GM12878 (cell line): ENCODE results near the gene ALB. TPM values are rescaled to one million over a fixed set of nuclear protein-coding genes. Genes with fewer than 3 reads are reported as not detected.

Source experiments
- ATAC-seq: fragments of 200-7000 bp; cut with Tn5 transposase; 3 replicates; pipeline ENCODE4 v1.9.1; 2020; ENCODE audit warnings: mild to moderate bottlenecking, moderate library complexity
- BruUV-seq: library from RNA; stranded (reverse); fragments of 400-500 nt; replicated peaks from 2 replicates; lab custom pipeline; 2021; lab: Mats Ljungman, UMichigan
- CTCF ChIA-PET: fragments of 300-600 bp; sonication (Branson Sonifier 250); formaldehyde crosslinking; extraction: SDS; loops from one replicate; lab custom pipeline; 2021; ENCODE audit warnings: inconsistent platforms; lab: Yijun Ruan, JAX
- POLR2A ChIA-PET: fragments of 350-600 bp; formaldehyde crosslinking; extraction: SDS; loops from one replicate; lab custom pipeline; 2021; ENCODE audit warnings: inconsistent platforms; lab: Charles Lee
- RAD21 ChIA-PET: fragments of 300-600 bp; sonication (Branson Sonifier 250); formaldehyde crosslinking; loops from one replicate; lab custom pipeline; 2023; ENCODE audit warnings: antibody characterized with exemption; ENCODE audit not compliant: unreplicated experiment; lab: Charles Lee
- SMC1A ChIA-PET: fragments of 300-600 bp; sonication (Branson Sonifier 250); formaldehyde crosslinking; loops from one replicate; lab custom pipeline; 2023; ENCODE audit not compliant: unreplicated experiment, uncharacterized antibody; lab: Charles Lee
- DNase-seq: peaks from one replicate; pipeline ENCODE4 v3.0.0-alpha.2; 2011; ENCODE audit warnings: low read depth, low spot score
- FAIRE-seq: peaks from 3 replicates; lab custom pipeline; 2011; peaks lifted over from hg19 to GRCh38; lab: Jason Lieb, UNC
- H2AFZ ChIP-seq: 2 replicates; pipeline ENCODE4 v1.6.0; 2011; ENCODE audit warnings: low read depth, low read length, control low read depth; ENCODE audit not compliant: control insufficient read depth
- H3K27ac ChIP-seq: 2 replicates; pipeline ENCODE4 v1.5.1; 2011; ENCODE audit warnings: control low read depth; ENCODE audit not compliant: control insufficient read depth, insufficient read depth
- H3K27me3 ChIP-seq, 2 experiments: replicated peaks in 1 of 2; 2 replicates each; pipeline versions ENCODE4 v1.6.0 to v1.6.1; 2011; ENCODE audit warnings: low read length in 1 of 2; ENCODE audit not compliant: control insufficient read depth in 2 of 2, insufficient read depth in 2 of 2
- H3K36me3 ChIP-seq, 2 experiments: 2 replicates each; pipeline ENCODE4 v1.5.1; 2011; ENCODE audit warnings: low read length in 1 of 2; ENCODE audit not compliant: control insufficient read depth in 2 of 2, insufficient read depth in 2 of 2
- H3K4me1 ChIP-seq: 2 replicates; pipeline ENCODE4 v1.6.1; 2011; ENCODE audit warnings: mild to moderate bottlenecking, low read length, moderate library complexity, mixed read lengths; ENCODE audit not compliant: control insufficient read depth, insufficient read depth
- H3K4me2 ChIP-seq: 2 replicates; pipeline ENCODE4 v1.6.0; 2011; ENCODE audit warnings: control low read depth; ENCODE audit not compliant: control insufficient read depth, insufficient read depth
- H3K4me3 ChIP-seq: fragments of 200-600 bp; sonication (generic); 2 replicates; pipeline ENCODE4 v1.5.1; 2016
- H3K79me2 ChIP-seq: 2 replicates; pipeline ENCODE4 v1.6.0; 2011; ENCODE audit warnings: low read length; ENCODE audit not compliant: control insufficient read depth, insufficient read depth
- H3K9ac ChIP-seq: 2 replicates; pipeline ENCODE4 v1.8.0; 2011; ENCODE audit warnings: low read length, control low read depth, mixed read lengths; ENCODE audit not compliant: control insufficient read depth, insufficient read depth
- H3K9me3 ChIP-seq: replicated peaks from 3 replicates; pipeline ENCODE4 v1.5.1; 2011; ENCODE audit warnings: mild to moderate bottlenecking, low read length; ENCODE audit not compliant: control insufficient read depth, insufficient read depth
- H4K20me1 ChIP-seq: 2 replicates; pipeline ENCODE4 v1.6.0; 2011; ENCODE audit not compliant: control insufficient read depth, insufficient read depth
- BCLAF1 ChIP-seq: fragments of 450-650 bp; IDR thresholded peaks from 2 replicates; pipeline ENCODE4 v1.6.1; 2017; ENCODE audit warnings: antibody characterized with exemption, mild to moderate bottlenecking, moderate library complexity
- JUNB ChIP-seq: IDR thresholded peaks from 2 replicates; pipeline ENCODE4 v1.6.1; 2016; ENCODE audit warnings: antibody characterized with exemption, mild to moderate bottlenecking
- NKRF ChIP-seq: fragments of 450-650 bp; conservative IDR thresholded peaks from 2 replicates; pipeline ENCODE4 v1.6.1; 2017; ENCODE audit warnings: mild to moderate bottlenecking, moderate library complexity
- SIX5 ChIP-seq: IDR thresholded peaks from 2 replicates; pipeline ENCODE4 v1.6.1; 2011; ENCODE audit warnings: mild to moderate bottlenecking, low read depth, low read length, moderate library complexity; ENCODE audit not compliant: severe bottlenecking
- WGBS: methylation state at CpG from one replicate; pipeline ENCODE4 v1.1.6; 2016; ENCODE audit warnings: low lambda C conversion rate; ENCODE audit not compliant: insufficient replicate concordance, insufficient coverage; ENCODE audit errors: missing lambda C conversion rate; 5-methylcytosine and 5-hydroxymethylcytosine counted together
- in situ Hi-C: fragments of 300-500 bp; cut with MboI; formaldehyde crosslinking; loops from 9 replicates; pipeline ENCODE4 v1.14.3; 2018; ENCODE audit warnings: mixed read lengths
- intact Hi-C: fragments of 100-400 bp; cut with micrococcal nuclease; formaldehyde crosslinking; loops from one replicate; pipeline ENCODE4 v1.14.2; 2022; ENCODE audit not compliant: unreplicated experiment
- polyA plus RNA-seq, 11 experiments: library from polyadenylated mRNA; depleted of rRNA in 4 of 11; unstranded in 6 of 11; stranded (reverse) in 5 of 11; fragments of >200 nt; fragmentation: Nextera tagmentation in 4 of 11; fragmentation: Illumina TruSeq in 1 of 11; extraction: Ambion mirVana in 4 of 11; extraction: Trizol in 1 of 11; gene quantifications; 1 replicate in 1 of 11; 2 replicates in 10 of 11; pipeline versions ENCODE4 v1.2.1 to v1.2.3, GENCODE V29; 2011 to 2016; ENCODE audit warnings: inconsistent platforms in 2 of 11, missing spikeins in 2 of 11, low read depth in 1 of 11
- total RNA-seq, 4 experiments: library from RNA; depleted of rRNA in 3 of 4; stranded (reverse); fragments of >200 nt in 3 of 4; fragmentation: Illumina TruSeq in 1 of 4; extraction: Trizol in 1 of 4; gene quantifications; 2 replicates each; pipeline versions ENCODE4 v1.2.1 to v1.2.3, GENCODE V29; 2013 to 2021

Gene ALB
- total and polyA plus RNA-seq, 10 of the 15 experiments (the other 5 are each of a cell fraction or from before 2014, with no cell fraction given): 0.05 to 29.0 TPM; not detected in 8

GRCh38 chr4:73419106-73420038, 15.3 kb downstream of the ALB start:
- CTCF ChIA-PET: interaction anchor here (0.7 to 2.0 kb wide), 2 partner anchors 27 to 28 kb away, joined by 3 to 8 read pairs; no protein-coding TSS in a partner anchor
- in situ Hi-C loops: no loop called here
- 13% methylated on average over 7 of the region's 7 CpGs for WGBS
- Histone ChIP-seq H2AFZ (no peak overlapping the region), H3K9me3 (no peaks in the 10 kb centered on the region), H3K36me3 (no peaks in the 10 kb centered on the region), H3K4me1 (no peaks in the 10 kb centered on the region), H3K4me2 (no peak overlapping the region), H3K9ac (no peak overlapping the region), H3K79me2 (no peaks in the 10 kb centered on the region), H3K27me3 (no peaks in the 10 kb centered on the region), H3K4me3 (no peak overlapping the region), H3K27ac (no peak overlapping the region), H4K20me1 (no peaks in the 10 kb centered on the region)
- no TSS peak for BruUV-seq
- TF ChIP-seq SIX5 (no peak), JUNB (no peak), NKRF (no peak), BCLAF1 (no peak)
- intact Hi-C loops: no loop called here
- no peak for DNase-seq
- RAD21 ChIA-PET: no interaction called here
- FAIRE-seq: no peak
- POLR2A ChIA-PET: no interaction called here
- SMC1A ChIA-PET: no interaction called here
- ATAC-seq: no peak
